GM13977 (cell line): ENCODE results near the gene ABCC8.

ENCODE experiments used
- DNase-seq: peaks from one replicate; pipeline ENCODE4 v3.0.0; 2012; ENCODE audit warnings: low spot score
- in situ Hi-C: fragments of 300-500 bp; cut with MboI; formaldehyde crosslinking; loops from one replicate; pipeline ENCODE4 v1.12.0; 2022; ENCODE audit warnings: low sequenced_read_pairs, low pct_unique_long_range_greater_than_20kb, mixed read lengths, inconsistent platforms; ENCODE audit not compliant: unreplicated experiment
- TF ChIP-seq, protein P1 (sequence below): IDR thresholded peaks from 2 replicates; pipeline ENCODE4 v1.5.1; 2012; ENCODE audit warnings: mild to moderate bottlenecking, control low read depth; ENCODE audit not compliant: insufficient read depth; ENCODE audit errors: extremely low read depth, missing control alignments

The ABCC8 gene

DNA sequence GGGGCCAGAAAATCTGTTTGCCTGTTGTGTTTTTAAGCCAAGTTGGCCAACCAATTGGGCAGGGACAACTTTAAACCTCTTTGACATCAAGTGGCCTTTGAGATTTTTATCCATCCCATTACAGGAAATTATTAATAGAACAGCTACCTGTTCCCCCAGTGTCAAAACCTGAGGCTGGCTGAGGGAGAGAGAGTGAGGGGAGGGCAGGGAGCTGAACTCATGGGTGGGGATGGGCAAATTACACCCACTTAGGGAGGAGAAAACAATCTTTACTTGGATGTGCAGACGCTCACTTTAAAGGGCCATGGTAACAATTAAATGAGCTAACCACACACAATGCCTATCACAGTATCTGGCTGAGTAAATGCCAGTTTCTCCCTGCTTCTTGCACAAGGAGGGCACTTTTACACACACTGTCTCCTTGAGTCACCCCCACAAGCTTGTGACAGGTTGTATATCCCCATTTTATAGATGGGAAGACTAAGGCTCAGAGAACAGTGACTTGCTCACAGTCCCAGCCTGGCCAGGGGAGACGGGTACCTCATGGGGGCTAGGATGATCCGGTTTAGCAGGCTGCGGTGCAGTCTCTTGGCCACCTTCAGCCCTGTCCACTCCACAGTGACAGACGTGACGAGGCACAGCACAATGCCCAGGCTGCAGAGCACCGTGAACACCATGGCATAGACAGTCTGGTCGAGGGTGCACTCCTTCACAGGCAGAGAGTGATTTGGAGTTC, 70.4 kb downstream of the ABCC8 start:
- in situ Hi-C loops = no loop called here
- no peak for DNase-seq
- TF ChIP-seq, protein P1, sequence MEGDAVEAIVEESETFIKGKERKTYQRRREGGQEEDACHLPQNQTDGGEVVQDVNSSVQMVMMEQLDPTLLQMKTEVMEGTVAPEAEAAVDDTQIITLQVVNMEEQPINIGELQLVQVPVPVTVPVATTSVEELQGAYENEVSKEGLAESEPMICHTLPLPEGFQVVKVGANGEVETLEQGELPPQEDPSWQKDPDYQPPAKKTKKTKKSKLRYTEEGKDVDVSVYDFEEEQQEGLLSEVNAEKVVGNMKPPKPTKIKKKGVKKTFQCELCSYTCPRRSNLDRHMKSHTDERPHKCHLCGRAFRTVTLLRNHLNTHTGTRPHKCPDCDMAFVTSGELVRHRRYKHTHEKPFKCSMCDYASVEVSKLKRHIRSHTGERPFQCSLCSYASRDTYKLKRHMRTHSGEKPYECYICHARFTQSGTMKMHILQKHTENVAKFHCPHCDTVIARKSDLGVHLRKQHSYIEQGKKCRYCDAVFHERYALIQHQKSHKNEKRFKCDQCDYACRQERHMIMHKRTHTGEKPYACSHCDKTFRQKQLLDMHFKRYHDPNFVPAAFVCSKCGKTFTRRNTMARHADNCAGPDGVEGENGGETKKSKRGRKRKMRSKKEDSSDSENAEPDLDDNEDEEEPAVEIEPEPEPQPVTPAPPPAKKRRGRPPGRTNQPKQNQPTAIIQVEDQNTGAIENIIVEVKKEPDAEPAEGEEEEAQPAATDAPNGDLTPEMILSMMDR = no peak

DNA sequence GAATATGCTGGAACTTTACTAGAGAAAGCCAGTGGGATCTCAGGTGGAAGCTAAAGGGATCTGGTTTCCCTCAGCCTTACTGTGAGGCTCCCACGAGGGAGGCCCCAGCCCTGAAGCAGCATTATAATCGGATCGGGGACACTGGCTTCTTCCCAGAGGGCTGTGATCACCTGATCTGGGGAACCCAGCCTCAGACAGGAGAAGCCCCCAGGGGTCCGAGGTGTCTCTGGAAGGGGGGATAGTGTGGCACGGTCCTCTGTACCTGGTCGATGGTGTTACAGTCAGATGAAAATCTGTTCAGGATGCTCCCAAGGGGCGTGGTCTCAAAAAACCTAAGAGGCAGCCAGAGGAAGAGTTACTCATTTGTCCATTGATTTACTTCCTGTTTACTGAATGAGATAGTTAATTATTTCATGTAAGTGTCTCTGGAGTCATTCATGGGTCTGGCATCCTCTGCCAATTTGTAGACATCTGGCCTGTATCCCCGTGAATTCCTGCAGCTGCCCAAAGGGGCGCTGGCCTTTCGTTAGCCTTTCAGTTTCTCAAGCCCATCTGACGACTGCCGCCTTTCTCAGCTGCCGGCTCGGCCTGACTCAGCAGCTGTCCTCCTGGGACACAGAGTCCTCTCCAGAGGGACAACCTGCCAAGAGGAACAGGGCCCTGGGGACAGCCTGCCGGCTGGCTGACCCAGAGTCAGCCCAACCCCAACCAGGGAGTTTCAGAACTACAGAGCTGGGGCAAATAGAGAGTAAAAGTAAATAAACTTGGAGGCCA, 71.2 kb downstream of the ABCC8 start:
- DNase-seq = no peak
- TF ChIP-seq, protein P1 = no peak
- in situ Hi-C loops = no loop called here

GRCh38 chr11:17403980-17404759, 72.5 kb downstream of the ABCC8 start:
- TF ChIP-seq, protein P1 = no peak
- DNase-seq = no peak
- in situ Hi-C loops = no loop called here

DNA sequence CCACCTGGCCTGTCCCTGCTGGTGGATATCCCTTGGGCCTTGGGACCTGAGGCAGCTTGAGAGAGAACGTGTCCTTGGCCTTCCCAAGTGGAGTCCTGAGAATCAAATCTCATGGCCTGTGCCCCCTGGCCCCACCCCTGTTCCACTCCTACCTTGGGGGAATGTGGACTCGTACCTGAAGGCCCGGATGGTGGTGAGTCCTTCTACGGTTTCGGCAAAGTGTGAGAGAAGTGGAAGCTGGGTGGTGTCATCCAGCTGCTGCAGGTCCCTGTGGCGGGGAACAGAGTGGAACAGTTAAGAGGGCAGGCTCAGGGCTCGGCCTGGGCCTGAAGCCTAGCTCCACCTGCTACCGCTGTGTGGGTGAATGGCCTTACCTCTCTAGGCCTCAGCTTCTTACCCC, 74.2 kb downstream of the ABCC8 start:
- in situ Hi-C loops = no loop called here
- TF ChIP-seq, protein P1 = no peak
- no peak for DNase-seq

- TF ChIP-seq, protein P1 = no peak
- DNase-seq = no peak
- in situ Hi-C loops = no loop called here
Measured at GRCh38 chr11:17401841-17402240, 74.8 kb downstream of the ABCC8 start.

GRCh38 chr11:17401316-17401715, 75.3 kb downstream of the ABCC8 start:
- TF ChIP-seq, protein P1 = no peak
- DNase-seq = no peak
- in situ Hi-C loops = no loop called here
